Measurements from ENCODE around the gene GPR142.

DNA sequence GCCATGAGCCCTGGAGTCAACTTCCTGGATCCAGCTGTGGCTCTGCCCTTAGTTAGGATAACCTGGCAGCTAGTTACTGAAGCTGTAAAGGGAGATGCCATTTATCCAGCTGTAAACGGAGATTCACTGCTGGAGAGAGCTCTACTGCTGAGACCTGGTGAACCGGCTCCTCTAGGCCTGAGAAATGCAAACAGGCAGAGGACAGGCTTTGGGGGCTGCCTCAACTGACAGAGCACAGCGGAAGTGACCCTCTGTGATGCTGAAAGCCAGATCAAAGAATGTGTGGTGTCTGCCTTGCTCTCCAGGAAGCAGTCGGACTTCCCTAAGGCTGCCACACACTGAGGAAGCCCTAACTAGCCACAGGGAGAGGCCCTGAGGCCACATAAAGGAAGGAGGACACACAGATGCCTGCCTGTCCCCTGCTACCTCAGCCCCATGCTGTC, 42.7 kb downstream of the GPR142 start:
- TF ChIP-seq, protein P1, sequence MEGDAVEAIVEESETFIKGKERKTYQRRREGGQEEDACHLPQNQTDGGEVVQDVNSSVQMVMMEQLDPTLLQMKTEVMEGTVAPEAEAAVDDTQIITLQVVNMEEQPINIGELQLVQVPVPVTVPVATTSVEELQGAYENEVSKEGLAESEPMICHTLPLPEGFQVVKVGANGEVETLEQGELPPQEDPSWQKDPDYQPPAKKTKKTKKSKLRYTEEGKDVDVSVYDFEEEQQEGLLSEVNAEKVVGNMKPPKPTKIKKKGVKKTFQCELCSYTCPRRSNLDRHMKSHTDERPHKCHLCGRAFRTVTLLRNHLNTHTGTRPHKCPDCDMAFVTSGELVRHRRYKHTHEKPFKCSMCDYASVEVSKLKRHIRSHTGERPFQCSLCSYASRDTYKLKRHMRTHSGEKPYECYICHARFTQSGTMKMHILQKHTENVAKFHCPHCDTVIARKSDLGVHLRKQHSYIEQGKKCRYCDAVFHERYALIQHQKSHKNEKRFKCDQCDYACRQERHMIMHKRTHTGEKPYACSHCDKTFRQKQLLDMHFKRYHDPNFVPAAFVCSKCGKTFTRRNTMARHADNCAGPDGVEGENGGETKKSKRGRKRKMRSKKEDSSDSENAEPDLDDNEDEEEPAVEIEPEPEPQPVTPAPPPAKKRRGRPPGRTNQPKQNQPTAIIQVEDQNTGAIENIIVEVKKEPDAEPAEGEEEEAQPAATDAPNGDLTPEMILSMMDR (IDR thresholded peaks at IDR 0.05): no peak
- TF ChIP-seq SMAD4 (CRISPR knock-in tag; IDR thresholded peaks at IDR 0.05) (no peak), NR3C1 (CRISPR knock-in tag; conservative IDR thresholded peaks at IDR 0.05; ENCODE audit: low read depth) (no peak)
- TF ChIP-seq, protein P2, sequence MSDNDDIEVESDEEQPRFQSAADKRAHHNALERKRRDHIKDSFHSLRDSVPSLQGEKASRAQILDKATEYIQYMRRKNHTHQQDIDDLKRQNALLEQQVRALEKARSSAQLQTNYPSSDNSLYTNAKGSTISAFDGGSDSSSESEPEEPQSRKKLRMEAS (CRISPR knock-in tag; IDR thresholded peaks at IDR 0.05): no peak
- TF ChIP-seq, protein P3, sequence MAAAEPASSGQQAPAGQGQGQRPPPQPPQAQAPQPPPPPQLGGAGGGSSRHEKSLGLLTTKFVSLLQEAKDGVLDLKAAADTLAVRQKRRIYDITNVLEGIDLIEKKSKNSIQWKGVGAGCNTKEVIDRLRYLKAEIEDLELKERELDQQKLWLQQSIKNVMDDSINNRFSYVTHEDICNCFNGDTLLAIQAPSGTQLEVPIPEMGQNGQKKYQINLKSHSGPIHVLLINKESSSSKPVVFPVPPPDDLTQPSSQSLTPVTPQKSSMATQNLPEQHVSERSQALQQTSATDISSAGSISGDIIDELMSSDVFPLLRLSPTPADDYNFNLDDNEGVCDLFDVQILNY (CRISPR knock-in tag; IDR thresholded peaks at IDR 0.05): no peak
- TF ChIP-seq, protein P4, sequence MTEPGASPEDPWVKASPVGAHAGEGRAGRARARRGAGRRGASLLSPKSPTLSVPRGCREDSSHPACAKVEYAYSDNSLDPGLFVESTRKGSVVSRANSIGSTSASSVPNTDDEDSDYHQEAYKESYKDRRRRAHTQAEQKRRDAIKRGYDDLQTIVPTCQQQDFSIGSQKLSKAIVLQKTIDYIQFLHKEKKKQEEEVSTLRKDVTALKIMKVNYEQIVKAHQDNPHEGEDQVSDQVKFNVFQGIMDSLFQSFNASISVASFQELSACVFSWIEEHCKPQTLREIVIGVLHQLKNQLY (CRISPR knock-in tag; IDR thresholded peaks at IDR 0.05): no peak
